NT2/D1 (cell line): ENCODE measurements around the gene CDH4.

Experiments
- DNase-seq: peaks from one replicate; pipeline ENCODE4 v3.0.0-alpha.2; 2011; ENCODE audit warnings: low read depth, low spot score
- H3K27me3 ChIP-seq: 2 replicates; pipeline ENCODE4 v1.6.0; 2011; ENCODE audit warnings: mild to moderate bottlenecking; ENCODE audit not compliant: insufficient read length, insufficient read depth
- H3K36me3 ChIP-seq: 2 replicates; pipeline ENCODE4 v1.6.1; 2011; ENCODE audit warnings: mild to moderate bottlenecking, low read length, mixed read lengths; ENCODE audit not compliant: insufficient read depth, insufficient read length
- H3K4me1 ChIP-seq: 2 replicates; pipeline ENCODE4 v1.5.1; 2011; ENCODE audit not compliant: insufficient read depth, insufficient read length
- H3K4me3 ChIP-seq: 2 replicates; pipeline ENCODE4 v1.5.1; 2011; ENCODE audit warnings: low read depth; ENCODE audit not compliant: insufficient read length
- H3K9ac ChIP-seq: 2 replicates; pipeline ENCODE4 v1.6.0; 2011; ENCODE audit warnings: low read depth; ENCODE audit not compliant: insufficient read length
- H3K9me3 ChIP-seq: 2 replicates; pipeline ENCODE4 v1.5.1; 2011; ENCODE audit warnings: mild to moderate bottlenecking, low read length; ENCODE audit not compliant: insufficient read depth
- SUZ12 ChIP-seq: IDR thresholded peaks from 2 replicates; pipeline ENCODE4 v1.6.1; 2011; ENCODE audit not compliant: insufficient read length, insufficient read depth; ENCODE audit errors: extremely low read depth
- YY1 ChIP-seq: IDR thresholded peaks from 2 replicates; pipeline ENCODE4 v1.6.1; 2011; ENCODE audit not compliant: insufficient read length, insufficient read depth
- ZNF274 ChIP-seq: IDR thresholded peaks from 2 replicates; pipeline ENCODE4 v1.6.1; 2011; ENCODE audit warnings: mild to moderate bottlenecking, low read depth, low read length

The CDH4 gene

GRCh38 chr20:61799928-61800327, 547.9 kb downstream of the CDH4 start:
- no peak overlapping the region for H3K9ac ChIP-seq
- H3K9me3 ChIP-seq, result no peaks in the 10 kb centered on the region
- H3K27me3 ChIP-seq, result peaks cover 68% of the 10 kb centered on the region
- H3K36me3 ChIP-seq, result no peaks in the 10 kb centered on the region
- H3K4me1 ChIP-seq, result peaks cover 20% of the 10 kb centered on the region
- TF ChIP-seq ZNF274 (no peak), YY1 (no peak), SUZ12 (no peak)
- DNase-seq, result no peak
- H3K4me3 ChIP-seq, result no peak overlapping the region

GRCh38 chr20:61800359-61801064, 548.5 kb downstream of the CDH4 start:
- DNase-seq, result no peak
- H3K9ac ChIP-seq, result no peak overlapping the region
- TF ChIP-seq ZNF274 (no peak), YY1 (no peak), SUZ12 (no peak)
- H3K27me3 ChIP-seq, result peaks cover 68% of the 10 kb centered on the region
- no peak overlapping the region for H3K4me3 ChIP-seq
- no peaks in the 10 kb centered on the region for H3K9me3 ChIP-seq
- peaks cover 20% of the 10 kb centered on the region for H3K4me1 ChIP-seq
- no peaks in the 10 kb centered on the region for H3K36me3 ChIP-seq

- no peak overlapping the region for H3K9ac ChIP-seq
- no peaks in the 10 kb centered on the region for H3K36me3 ChIP-seq
- H3K4me1 ChIP-seq, result peaks cover 17% of the 10 kb centered on the region
- no peaks in the 10 kb centered on the region for H3K9me3 ChIP-seq
- no peak for TF ChIP-seq ZNF274
- H3K27me3 ChIP-seq, result peaks cover 72% of the 10 kb centered on the region
- no peak overlapping the region for H3K4me3 ChIP-seq
- DNase-seq, result no peak
Measured at GRCh38 chr20:61801065-61801360, 549.0 kb downstream of the CDH4 start.

GRCh38 chr20:61801428-61801827, 549.4 kb downstream of the CDH4 start:
- H3K4me1 ChIP-seq, result peaks cover 17% of the 10 kb centered on the region
- no peak for TF ChIP-seq SUZ12
- no peak for TF ChIP-seq YY1
- TF ChIP-seq ZNF274, result no peak
- DNase-seq, result no peak
- H3K27me3 ChIP-seq, result peaks cover 72% of the 10 kb centered on the region
- H3K36me3 ChIP-seq, result no peaks in the 10 kb centered on the region
- H3K9ac ChIP-seq, result no peak overlapping the region
- H3K4me3 ChIP-seq, result no peak overlapping the region
- no peaks in the 10 kb centered on the region for H3K9me3 ChIP-seq

GRCh38 chr20:61801857-61802442, 549.9 kb downstream of the CDH4 start:
- Histone ChIP-seq H3K9ac (no peak overlapping the region), H3K4me3 (no peak overlapping the region), H3K27me3 (peaks cover 74% of the 10 kb centered on the region), H3K36me3 (no peaks in the 10 kb centered on the region), H3K9me3 (no peaks in the 10 kb centered on the region), H3K4me1 (peaks cover 17% of the 10 kb centered on the region)
- no peak for DNase-seq
- TF ChIP-seq ZNF274 (no peak), YY1 (no peak), SUZ12 (no peak)

- Histone ChIP-seq H3K9me3 (no peaks in the 10 kb centered on the region), H3K4me3 (no peak overlapping the region), H3K9ac (peak overlapping the region; percentile 8), H3K27me3 (peaks cover 83% of the 10 kb centered on the region), H3K36me3 (no peaks in the 10 kb centered on the region), H3K4me1 (peaks cover 17% of the 10 kb centered on the region)
- no peak for DNase-seq
- TF ChIP-seq ZNF274 (no peak), YY1 (no peak), SUZ12 (no peak)
Measured at GRCh38 chr20:61802721-61803311, 550.8 kb downstream of the CDH4 start.

- H3K27me3 ChIP-seq, result peaks cover 85% of the 10 kb centered on the region
- TF ChIP-seq SUZ12 (no peak), YY1 (no peak), ZNF274 (no peak)
- no peaks in the 10 kb centered on the region for H3K9me3 ChIP-seq
- peak overlapping the region; percentile 25 for H3K9ac ChIP-seq
- no peaks in the 10 kb centered on the region for H3K36me3 ChIP-seq
- H3K4me1 ChIP-seq, result peaks cover 12% of the 10 kb centered on the region
- no peak for DNase-seq
- no peak overlapping the region for H3K4me3 ChIP-seq
Measured at GRCh38 chr20:61803416-61803914, 551.4 kb downstream of the CDH4 start.
